Measurements from ENCODE around the gene TBL1XR1. TPM values are rescaled to one million over a fixed set of nuclear protein-coding genes. Genes with fewer than 3 reads are reported as not detected.

Gene TBL1XR1
- total RNA-seq, 1 experiment from 2014 or later: 175 TPM

GRCh38 chr3:177144922-177145321 is 52.4 kb downstream of the TBL1XR1 start:
- no peak overlapping the region for H3K18ac ChIP-seq (ENCODE audit: insufficient read length, low read depth, low read length)
- Mint-ChIP-seq H3K9me3 (no peaks in the 10 kb centered on the region; a peak in 1 of 5 replicates), H3K4me1 (peaks cover 39 to 53% of the 10 kb centered on the region in 2 experiments), H3K27ac (no peak overlapping the region), H3K27me3 (ENCODE audit: low read depth) (no peaks in the 10 kb centered on the region), H3K36me3 (ENCODE audit: insufficient read depth in 1 of 3, low read depth in 3 of 3) (peaks cover 0 to 3% (median 2%) of the 10 kb centered on the region in 3 experiments; a peak in 4 of 7 replicates), H3K4me3 (no peak overlapping the region)
- H2AFZ ChIP-seq (ENCODE audit: low read length): no peak overlapping the region
- no peaks in the 10 kb centered on the region for H3K27me3 ChIP-seq (ENCODE audit: insufficient read depth, low read length)
- TF ChIP-seq CTCF (conservative IDR thresholded peaks at IDR 0.05): no peak
- no peak overlapping the region for H3K23ac ChIP-seq (ENCODE audit: insufficient read length, low read depth, low read length)
- no peak overlapping the region for H2BK5ac ChIP-seq (ENCODE audit: insufficient read length, low read length)
- no peak overlapping the region for H2BK20ac ChIP-seq (ENCODE audit: low read depth, low read length, poor library complexity, severe bottlenecking)
- no peaks in the 10 kb centered on the region for H3K9me3 ChIP-seq (ENCODE audit: control insufficient read depth, low read depth, low read length)
- H3K9ac ChIP-seq (ENCODE audit: extremely low read depth, insufficient read length, low read length): no peak overlapping the region
- H3K79me2 ChIP-seq (ENCODE audit: insufficient read depth, low read length): peaks cover 62% of the 10 kb centered on the region
- H4K5ac ChIP-seq (ENCODE audit: insufficient read length, low read depth, low read length): no peak overlapping the region
- no peaks in the 10 kb centered on the region for H3K79me1 ChIP-seq (ENCODE audit: insufficient read depth, low read depth, low read length, poor library complexity, severe bottlenecking)
- no peak overlapping the region for H2BK12ac ChIP-seq (ENCODE audit: insufficient read length, low read depth, low read length)
- no peak overlapping the region for H3T11ph ChIP-seq (ENCODE audit: low read length)
- H3K23me2 ChIP-seq (ENCODE audit: insufficient read length, low read depth, low read length, poor library complexity, severe bottlenecking): no peaks in the 10 kb centered on the region
- WGBS (ENCODE audit: extremely low coverage, insufficient read length, low lambda C conversion rate): no CpG with 5 or more reads among the region's 3 CpGs
- H4K8ac ChIP-seq (replicated peaks; ENCODE audit: insufficient read length, low read depth, low read length): no peak overlapping the region
- no peak overlapping the region for H3K27ac ChIP-seq (ENCODE audit: insufficient read length, low read depth, low read length)
- no peak overlapping the region for H3K56ac ChIP-seq (ENCODE audit: insufficient read length, low read depth, low read length)
- no peak overlapping the region for H2BK15ac ChIP-seq (ENCODE audit: low read depth, low read length)
- no peak for DNase-seq
- H3K14ac ChIP-seq (ENCODE audit: insufficient read depth, low read length): no peak overlapping the region
- H3K4ac ChIP-seq (ENCODE audit: low read depth, low read length): no peak overlapping the region
- no peak overlapping the region for H4K91ac ChIP-seq (ENCODE audit: insufficient read length, low read depth, low read length)
- no peak overlapping the region for H3K4me2 ChIP-seq (ENCODE audit: insufficient read depth, insufficient read length, low read length)
- no peak overlapping the region for H2AK5ac ChIP-seq (ENCODE audit: insufficient read length, low read length)
- no peak overlapping the region for H2BK120ac ChIP-seq (ENCODE audit: low read depth, low read length, poor library complexity, severe bottlenecking)
- H4K20me1 ChIP-seq (ENCODE audit: control insufficient read depth, insufficient read depth, insufficient read length): no peaks in the 10 kb centered on the region
- H3K4me1 ChIP-seq (ENCODE audit: insufficient read depth, low read length): peaks cover 2% of the 10 kb centered on the region

All from H9 (cell line).